Calu3 (cell line): ENCODE measurements around the gene DPM1. TPM values are rescaled to one million over a fixed set of nuclear protein-coding genes. Genes with fewer than 3 reads are reported as not detected.

Source experiments
- BruUV-seq: library from RNA; stranded (reverse); fragments of 400-500 nt; replicated peaks from 2 replicates; lab custom pipeline; 2021; lab: Mats Ljungman, UMichigan
- CTCF ChIA-PET: fragments of 300-600 bp; sonication (Branson Sonifier 250); formaldehyde crosslinking; loops from one replicate; lab custom pipeline; 2022; ENCODE audit warnings: antibody characterized with exemption; lab: Charles Lee
- DNase-seq: peaks from one replicate; pipeline ENCODE4 v3.0.0; 2022
- H3K27ac Mint-ChIP-seq: one replicate; pipeline ENCODE4 v1.8.0; 2022; ENCODE audit warnings: mixed read lengths; ENCODE audit not compliant: unreplicated experiment
- H3K27me3 Mint-ChIP-seq: one replicate; pipeline ENCODE4 v1.8.0; 2022; ENCODE audit warnings: mixed read lengths; ENCODE audit not compliant: unreplicated experiment
- H3K36me3 Mint-ChIP-seq: one replicate; pipeline ENCODE4 v1.8.0; 2022; ENCODE audit warnings: mild to moderate bottlenecking, moderate library complexity, mixed read lengths; ENCODE audit not compliant: insufficient read depth, unreplicated experiment
- H3K4me1 Mint-ChIP-seq: one replicate; pipeline ENCODE4 v1.8.0; 2022; ENCODE audit warnings: mild to moderate bottlenecking, low read depth, mixed read lengths; ENCODE audit not compliant: unreplicated experiment
- H3K4me3 Mint-ChIP-seq: one replicate; pipeline ENCODE4 v1.8.0; 2022; ENCODE audit warnings: mild to moderate bottlenecking, low read depth, moderate library complexity, mixed read lengths; ENCODE audit not compliant: unreplicated experiment
- H3K9me3 Mint-ChIP-seq: one replicate; pipeline ENCODE4 v1.8.0; 2022; ENCODE audit warnings: low read depth, mixed read lengths; ENCODE audit not compliant: unreplicated experiment
- intact Hi-C: fragments of 100-400 bp; cut with micrococcal nuclease; formaldehyde crosslinking; loops from one replicate; pipeline ENCODE4 v1.10.0; 2022; ENCODE audit not compliant: unreplicated experiment
- total RNA-seq: library from RNA; stranded (reverse); gene quantifications from 2 replicates; pipeline ENCODE4 v1.2.3, GENCODE V29; 2022
- TF ChIP-seq, protein P1 (sequence below): fragments of 200-600 bp; IDR thresholded peaks from one replicate; pipeline ENCODE4 v1.8.0; 2022; ENCODE audit warnings: antibody characterized with exemption; ENCODE audit not compliant: unreplicated experiment

The DPM1 gene
- total RNA-seq, 1 experiment from 2014 or later, result 89.1 TPM

DNA sequence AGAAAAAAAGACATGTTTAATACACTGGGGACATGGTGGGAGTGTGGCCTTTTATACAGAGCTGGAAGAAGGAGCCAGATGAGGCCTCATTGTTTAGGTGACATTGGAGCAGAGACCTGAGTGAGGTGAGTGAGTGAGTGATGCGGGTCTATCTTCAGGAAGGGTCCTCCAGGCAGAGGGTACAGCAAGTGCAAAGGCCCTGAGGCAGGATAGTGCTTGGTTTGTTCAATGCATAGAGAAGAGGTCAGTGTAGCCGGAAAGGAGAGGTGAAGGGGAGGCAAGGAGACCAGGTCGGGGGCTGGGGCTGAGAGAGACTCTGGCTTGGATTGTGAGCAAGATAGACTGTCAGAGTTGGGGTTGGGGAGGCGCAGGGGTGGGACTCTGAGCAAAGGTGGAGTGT is 41.0 kb upstream of the DPM1 start:
- Mint-ChIP-seq H3K4me3 (no peak overlapping the region), H3K9me3 (no peaks in the 10 kb centered on the region), H3K27me3 (peaks cover 82% of the 10 kb centered on the region), H3K27ac (no peak overlapping the region), H3K36me3 (no peaks in the 10 kb centered on the region), H3K4me1 (no peaks in the 10 kb centered on the region)
- CTCF ChIA-PET, result no interaction called here
- TF ChIP-seq, protein P1, sequence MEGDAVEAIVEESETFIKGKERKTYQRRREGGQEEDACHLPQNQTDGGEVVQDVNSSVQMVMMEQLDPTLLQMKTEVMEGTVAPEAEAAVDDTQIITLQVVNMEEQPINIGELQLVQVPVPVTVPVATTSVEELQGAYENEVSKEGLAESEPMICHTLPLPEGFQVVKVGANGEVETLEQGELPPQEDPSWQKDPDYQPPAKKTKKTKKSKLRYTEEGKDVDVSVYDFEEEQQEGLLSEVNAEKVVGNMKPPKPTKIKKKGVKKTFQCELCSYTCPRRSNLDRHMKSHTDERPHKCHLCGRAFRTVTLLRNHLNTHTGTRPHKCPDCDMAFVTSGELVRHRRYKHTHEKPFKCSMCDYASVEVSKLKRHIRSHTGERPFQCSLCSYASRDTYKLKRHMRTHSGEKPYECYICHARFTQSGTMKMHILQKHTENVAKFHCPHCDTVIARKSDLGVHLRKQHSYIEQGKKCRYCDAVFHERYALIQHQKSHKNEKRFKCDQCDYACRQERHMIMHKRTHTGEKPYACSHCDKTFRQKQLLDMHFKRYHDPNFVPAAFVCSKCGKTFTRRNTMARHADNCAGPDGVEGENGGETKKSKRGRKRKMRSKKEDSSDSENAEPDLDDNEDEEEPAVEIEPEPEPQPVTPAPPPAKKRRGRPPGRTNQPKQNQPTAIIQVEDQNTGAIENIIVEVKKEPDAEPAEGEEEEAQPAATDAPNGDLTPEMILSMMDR, result no peak
- intact Hi-C loops, result no loop called here
- no TSS peak for BruUV-seq
- DNase-seq, result no peak

DNA sequence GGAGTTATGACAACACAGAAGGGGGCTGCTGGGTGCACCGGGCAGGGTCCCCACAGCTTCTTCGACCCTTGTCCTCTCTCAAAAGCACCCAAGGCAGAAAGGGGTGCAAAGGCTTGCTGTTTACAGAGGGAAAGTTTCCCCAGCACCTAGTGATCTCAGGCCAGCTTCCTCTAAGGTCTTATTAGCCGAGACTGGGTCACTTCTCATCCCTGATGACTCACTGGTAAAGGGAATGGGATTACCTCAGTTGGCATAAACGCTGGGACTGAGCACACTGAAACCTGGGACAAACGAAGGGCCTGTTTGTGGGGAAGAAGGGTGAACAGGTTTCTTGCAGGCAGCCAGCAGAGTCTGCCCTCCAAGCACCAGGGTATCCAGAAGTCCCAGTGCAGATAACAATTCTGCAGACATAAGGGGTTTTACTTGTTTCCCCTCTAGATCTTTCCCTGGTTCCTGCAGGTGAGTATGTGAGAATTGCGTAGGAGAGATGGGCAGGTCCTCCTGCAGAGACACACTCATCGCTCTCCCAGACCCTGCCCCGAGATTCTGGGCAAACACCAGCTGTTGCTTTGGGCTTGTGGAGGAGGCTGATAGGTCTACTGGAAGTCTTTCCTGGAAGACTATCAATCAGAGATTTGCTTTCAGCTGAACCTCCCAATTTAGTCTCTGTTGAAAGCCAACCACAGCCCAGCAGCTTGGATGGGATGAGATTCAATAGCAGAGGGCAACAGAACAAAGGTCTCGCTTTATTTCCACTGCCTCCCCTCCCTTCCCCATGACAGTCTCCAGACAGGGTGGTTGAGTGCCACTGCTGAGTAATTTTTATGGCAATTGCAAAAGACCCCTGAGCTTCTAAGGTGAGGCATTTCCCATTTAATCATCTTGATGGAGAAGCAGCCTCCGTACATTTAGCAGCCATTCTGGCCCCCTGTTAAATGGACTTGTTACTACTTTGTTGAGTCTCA is 38.9 kb upstream of the DPM1 start:
- peaks cover 10% of the 10 kb centered on the region for H3K4me1 Mint-ChIP-seq
- BruUV-seq, result no TSS peak
- intact Hi-C loops, result no loop called here
- CTCF ChIA-PET, result interaction anchor here (0.5 to 1.3 kb wide), 4 partner anchors 10 to 469 kb away, joined by 4 to 7 read pairs (median 4); partner anchors contain the start of gene BCAS4
- H3K27ac Mint-ChIP-seq, result no peak overlapping the region
- H3K27me3 Mint-ChIP-seq, result peaks cover 91% of the 10 kb centered on the region
- H3K4me3 Mint-ChIP-seq, result no peak overlapping the region
- no peak for DNase-seq
- TF ChIP-seq, protein P1, result no peak
- H3K9me3 Mint-ChIP-seq, result no peaks in the 10 kb centered on the region
- no peaks in the 10 kb centered on the region for H3K36me3 Mint-ChIP-seq

DNA sequence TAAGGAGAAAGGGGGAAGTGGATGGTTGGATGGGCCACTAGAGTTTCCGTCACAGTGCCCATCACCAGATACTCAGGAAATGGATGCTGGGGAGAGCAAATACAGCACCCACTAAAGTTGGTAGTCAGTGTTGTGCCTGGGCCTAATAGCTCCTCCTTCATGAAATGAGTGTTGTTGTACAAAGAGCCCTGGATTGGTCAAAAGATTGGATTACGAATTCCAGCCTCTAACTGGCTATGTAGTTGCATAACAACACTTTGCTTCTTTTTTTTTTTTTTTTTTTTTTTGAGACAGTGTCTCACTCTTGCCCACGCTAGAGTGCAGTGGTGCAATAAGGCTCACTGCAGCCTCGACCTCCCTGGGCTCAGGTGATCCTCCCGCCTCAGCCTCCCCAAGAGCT is 37.2 kb upstream of the DPM1 start:
- no peak overlapping the region for H3K27ac Mint-ChIP-seq
- no TSS peak for BruUV-seq
- intact Hi-C loops, result no loop called here
- no peaks in the 10 kb centered on the region for H3K36me3 Mint-ChIP-seq
- peaks cover 76% of the 10 kb centered on the region for H3K27me3 Mint-ChIP-seq
- CTCF ChIA-PET, result interaction anchor here (0.7 to 1.3 kb wide), 3 partner anchors 8 to 929 kb away, joined by 3 to 4 read pairs (median 4); no protein-coding TSS in a partner anchor
- DNase-seq, result no peak
- TF ChIP-seq, protein P1, result no peak
- no peaks in the 10 kb centered on the region for H3K9me3 Mint-ChIP-seq
- no peak overlapping the region for H3K4me3 Mint-ChIP-seq
- H3K4me1 Mint-ChIP-seq, result peaks cover 10% of the 10 kb centered on the region

DNA sequence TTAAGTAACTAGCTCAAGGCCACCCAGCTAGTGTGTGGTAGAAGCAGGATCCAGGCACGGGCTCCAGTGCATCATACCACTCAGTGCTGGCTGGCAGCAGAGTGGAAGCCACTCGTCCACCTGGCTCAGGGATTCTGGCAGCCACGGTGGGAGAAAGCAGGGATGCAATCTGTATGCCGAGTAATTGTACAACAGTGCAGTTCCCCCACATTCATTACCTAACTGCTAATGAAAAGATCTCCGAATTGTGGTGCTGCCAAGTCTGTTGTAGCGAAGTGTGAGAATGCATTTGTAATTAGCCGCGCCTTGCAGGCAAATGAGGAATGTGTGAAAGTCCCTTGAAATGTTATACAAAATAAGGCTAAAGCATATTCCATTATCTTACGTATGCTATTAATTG is 35.5 kb upstream of the DPM1 start:
- Mint-ChIP-seq H3K4me1 (peaks cover 10% of the 10 kb centered on the region), H3K27ac (no peak overlapping the region), H3K9me3 (no peaks in the 10 kb centered on the region), H3K4me3 (no peak overlapping the region), H3K27me3 (peaks cover 76% of the 10 kb centered on the region), H3K36me3 (no peaks in the 10 kb centered on the region)
- CTCF ChIA-PET, result interaction anchor here (1.4 to 2.8 kb wide), 2 partner anchors 21 to 332 kb away, joined by 4 to 13 read pairs; no protein-coding TSS in a partner anchor
- TF ChIP-seq, protein P1, result no peak
- DNase-seq, result no peak
- no TSS peak for BruUV-seq
- intact Hi-C loops, result loop anchor here (1.0 kb wide), 1 partner anchor 311 kb away; no protein-coding TSS in a partner anchor
